ENCODE measurements around the gene RELA.
"Not testable (repeated sequence)": the region's sequence is repeated elsewhere in the genome, so short reads cannot be mapped to it uniquely, and the experiment has no call there.

The RELA gene

DNA sequence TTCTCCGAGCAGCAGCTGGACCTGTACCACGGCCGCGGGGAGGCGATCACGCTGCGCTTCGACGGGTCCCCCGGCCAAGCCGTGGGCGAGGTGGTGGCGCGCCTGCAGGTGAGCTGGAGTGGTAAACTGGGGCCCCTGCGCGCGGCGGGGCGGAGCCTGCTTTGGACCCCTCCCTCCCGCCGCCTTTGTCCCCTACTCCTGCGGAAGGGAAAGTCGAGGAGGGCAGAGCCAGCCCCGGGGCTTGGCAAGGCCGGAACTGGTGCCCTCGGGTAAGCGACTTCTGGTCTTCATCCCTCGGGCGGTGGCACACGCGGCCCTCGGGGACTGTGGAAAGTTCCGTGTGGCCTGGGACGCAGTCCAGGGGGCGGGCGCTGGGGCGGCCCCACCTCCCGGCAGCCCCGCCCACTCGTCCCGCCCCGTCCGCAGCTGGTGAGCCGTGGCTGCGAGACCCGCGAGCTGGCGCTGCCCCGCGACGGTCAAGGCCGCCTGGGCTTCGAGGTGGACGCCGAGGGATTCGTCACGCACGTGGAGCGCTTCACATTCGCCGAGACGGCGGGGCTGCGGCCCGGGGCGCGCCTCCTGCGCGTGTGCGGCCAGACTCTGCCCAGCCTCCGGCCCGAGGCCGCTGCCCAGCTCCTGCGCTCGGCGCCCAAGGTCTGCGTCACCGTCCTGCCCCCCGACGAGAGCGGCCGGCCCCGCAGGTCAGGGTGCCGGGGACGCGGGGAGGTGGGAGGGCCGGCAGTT, 15.6 kb downstream of the RELA start:
- peak; percentile 21 for DNase-seq (ENCODE audit: low spot score)

GRCh38 chr11:65646288-65646957, 16.3 kb downstream of the RELA start:
- no peak for DNase-seq (ENCODE audit: low spot score)

GRCh38 chr11:65645710-65646109, 17.0 kb downstream of the RELA start:
- DNase-seq (ENCODE audit: low spot score) = peak; percentile 44

- no peak for DNase-seq (ENCODE audit: low spot score)
Measured at GRCh38 chr11:65644837-65645236, 17.9 kb downstream of the RELA start.

GRCh38 chr11:65643971-65644370, 18.7 kb downstream of the RELA start:
- peak; percentile 56 for DNase-seq (ENCODE audit: low spot score)

DNA sequence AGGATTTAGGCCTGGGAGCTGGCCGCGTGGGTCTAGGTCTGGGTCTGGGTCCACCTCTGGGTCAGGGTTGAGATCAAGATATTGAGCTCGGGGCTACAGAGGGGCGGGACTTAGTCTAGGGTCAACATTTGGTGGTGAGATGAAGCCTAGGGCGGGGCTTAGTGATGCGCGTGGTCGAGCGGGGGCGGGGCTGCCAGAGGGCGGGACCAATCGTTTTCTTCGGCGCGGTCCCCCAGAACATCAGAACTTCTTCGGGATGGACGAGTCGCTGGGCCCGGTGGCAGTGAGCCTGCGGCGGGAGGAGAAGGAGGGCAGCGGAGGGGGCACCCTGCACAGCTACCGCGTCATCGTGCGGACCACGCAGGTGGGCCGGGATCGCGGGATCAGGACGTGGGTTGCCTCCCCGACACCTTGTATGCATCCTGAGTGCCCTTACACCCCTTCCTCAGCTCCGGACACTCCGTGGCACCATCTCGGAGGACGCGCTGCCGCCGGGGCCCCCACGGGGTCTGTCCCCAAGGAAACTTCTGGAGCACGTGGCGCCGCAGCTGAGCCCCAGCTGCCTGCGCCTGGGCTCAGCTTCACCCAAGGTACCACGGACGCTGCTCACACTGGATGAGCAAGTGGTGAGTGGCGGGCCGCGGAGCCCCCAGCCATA, 20.6 kb downstream of the RELA start:
- DNase-seq (ENCODE audit: low spot score) = no peak

- DNase-seq (ENCODE audit: low spot score) = no peak
Measured at GRCh38 chr11:65641297-65642013, 21.3 kb downstream of the RELA start.

DNA sequence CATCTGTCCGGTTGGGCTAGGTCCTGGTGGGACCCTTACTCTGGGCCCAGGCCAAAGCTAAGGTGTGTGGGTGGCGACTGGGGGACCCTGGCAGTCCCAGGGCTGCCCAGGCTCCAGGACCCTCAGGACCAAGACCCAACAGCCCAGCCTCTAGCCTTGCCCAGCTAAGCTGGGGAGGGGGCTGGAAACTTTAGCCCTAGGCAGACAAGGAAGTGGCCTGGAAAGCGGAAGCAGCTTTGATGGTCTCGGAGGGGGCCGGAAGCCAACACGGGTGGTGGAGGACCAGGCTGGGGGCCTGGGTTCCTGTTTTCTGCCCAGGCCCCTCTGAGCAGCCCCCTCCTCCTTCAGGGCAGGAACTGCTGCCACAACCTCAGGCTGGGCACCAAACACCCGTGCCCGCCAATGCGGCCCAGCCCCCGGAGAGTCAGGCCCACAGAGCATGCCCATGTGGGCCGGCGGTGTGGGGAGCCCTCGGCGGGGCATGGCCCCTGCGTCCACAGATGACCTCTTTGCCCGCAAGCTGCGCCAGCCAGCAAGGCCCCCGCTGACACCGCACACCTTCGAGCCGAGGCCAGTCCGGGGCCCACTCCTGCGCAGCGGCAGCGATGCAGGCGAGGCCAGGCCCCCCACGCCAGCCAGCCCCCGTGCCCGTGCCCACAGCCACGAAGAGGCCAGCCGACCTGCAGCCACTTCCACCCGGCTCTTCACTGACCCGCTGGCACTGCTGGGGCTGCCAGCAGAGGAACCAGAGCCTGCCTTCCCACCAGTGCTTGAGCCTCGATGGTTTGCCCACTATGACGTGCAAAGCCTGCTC, 22.0 kb downstream of the RELA start:
- no peak for DNase-seq (ENCODE audit: low spot score)

DNA sequence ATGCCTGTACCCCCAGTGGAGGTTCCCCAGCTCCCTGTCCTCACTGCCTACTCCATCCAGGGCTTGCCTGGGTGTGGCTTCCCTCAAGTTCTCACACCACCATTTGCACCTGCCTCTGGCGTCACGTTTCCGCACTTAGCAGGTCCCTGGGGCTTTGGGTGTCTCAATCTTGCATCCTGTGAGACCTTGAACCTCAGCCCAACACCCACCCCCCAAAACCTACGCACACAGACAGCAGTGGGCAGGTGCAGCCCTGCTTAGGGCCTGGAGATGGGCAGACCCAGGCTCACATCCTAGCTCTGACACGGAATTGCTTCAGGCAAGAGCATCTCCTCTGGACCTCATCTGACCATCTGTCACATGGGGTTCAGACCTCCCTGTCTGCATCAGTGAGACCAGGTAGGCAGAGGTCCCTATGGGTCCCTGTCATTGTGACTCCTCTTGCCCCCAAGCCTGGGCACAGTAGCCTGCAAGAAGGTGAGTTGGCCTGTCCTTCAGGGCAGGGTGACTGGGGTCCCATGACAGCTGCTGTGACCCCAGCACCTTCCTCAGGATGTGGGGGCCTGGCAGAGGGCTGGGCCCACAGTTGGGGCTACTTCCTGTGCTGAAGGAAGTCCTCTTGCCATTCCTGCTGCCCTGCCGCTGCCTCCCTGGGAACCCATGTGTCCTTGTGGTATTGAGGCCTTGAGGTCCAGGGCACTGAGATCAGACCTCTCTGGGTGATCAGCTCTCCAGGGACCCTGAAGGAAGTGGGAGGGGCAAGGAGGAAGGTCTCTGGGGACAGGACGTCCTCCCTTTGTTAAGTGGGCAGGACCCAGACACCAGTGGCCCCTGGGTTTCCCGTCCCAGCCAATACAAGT, 22.9 kb downstream of the RELA start:
- DNase-seq (ENCODE audit: low spot score) = no peak

DNA sequence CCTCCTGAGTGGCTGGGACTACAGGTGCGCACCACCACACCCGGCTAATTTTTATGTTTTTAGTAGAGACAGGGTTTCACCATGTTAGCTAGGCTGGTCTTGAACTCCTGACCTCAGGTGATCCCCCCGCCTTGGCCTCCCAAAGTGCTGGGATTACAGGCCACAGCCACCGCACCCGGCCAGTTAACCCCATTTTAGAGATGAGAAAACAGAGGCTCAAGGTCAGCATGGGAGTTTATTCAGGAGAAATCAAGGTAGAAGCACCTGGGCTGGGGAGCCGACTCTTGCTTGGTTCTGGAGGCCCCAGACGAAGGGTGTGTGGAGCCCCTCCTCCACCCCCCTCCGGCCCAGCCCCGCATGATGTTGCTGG, 23.5 kb downstream of the RELA start:
- not testable (repeated sequence) for DNase-seq (ENCODE audit: low spot score)

GRCh38 chr11:65637794-65638419, 24.8 kb downstream of the RELA start, which contains the start of gene SIPA1:
TSS of gene SIPA1 (plus strand) at chr11:65638101. CDS start at chr11:65640922, 2,821 bp downstream.
- peak; percentile 93 for DNase-seq (ENCODE audit: low spot score)

DNA sequence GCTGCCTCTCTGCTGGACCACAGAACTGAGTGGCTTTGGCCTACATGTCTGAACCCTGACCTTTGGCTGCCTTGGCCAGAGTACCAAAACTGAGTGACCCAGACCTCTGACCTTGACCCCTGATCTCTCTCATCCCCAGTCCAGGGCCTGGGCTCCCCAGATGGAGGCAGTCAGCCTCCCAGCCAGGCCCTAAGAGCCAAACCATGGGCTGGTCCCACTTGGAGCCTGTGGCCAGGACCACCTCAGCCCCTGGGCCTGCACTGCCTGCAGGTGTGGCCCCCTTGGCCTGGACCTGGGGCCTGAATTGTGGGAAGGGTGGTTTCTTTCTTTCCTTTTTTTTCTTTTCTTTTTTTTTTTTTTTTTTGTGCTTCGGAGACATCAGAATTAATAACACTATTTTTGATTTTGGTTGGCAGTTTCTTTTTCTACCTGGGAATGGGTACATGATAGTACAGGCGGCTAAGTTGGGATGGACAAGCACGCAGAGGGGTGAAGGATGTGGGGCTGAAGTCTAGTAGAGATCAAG, 25.6 kb downstream of the RELA start:
- no peak for DNase-seq (ENCODE audit: low spot score)

GRCh38 chr11:65636108-65637031, 26.3 kb downstream of the RELA start:
- DNase-seq (ENCODE audit: low spot score) = no peak

DNA sequence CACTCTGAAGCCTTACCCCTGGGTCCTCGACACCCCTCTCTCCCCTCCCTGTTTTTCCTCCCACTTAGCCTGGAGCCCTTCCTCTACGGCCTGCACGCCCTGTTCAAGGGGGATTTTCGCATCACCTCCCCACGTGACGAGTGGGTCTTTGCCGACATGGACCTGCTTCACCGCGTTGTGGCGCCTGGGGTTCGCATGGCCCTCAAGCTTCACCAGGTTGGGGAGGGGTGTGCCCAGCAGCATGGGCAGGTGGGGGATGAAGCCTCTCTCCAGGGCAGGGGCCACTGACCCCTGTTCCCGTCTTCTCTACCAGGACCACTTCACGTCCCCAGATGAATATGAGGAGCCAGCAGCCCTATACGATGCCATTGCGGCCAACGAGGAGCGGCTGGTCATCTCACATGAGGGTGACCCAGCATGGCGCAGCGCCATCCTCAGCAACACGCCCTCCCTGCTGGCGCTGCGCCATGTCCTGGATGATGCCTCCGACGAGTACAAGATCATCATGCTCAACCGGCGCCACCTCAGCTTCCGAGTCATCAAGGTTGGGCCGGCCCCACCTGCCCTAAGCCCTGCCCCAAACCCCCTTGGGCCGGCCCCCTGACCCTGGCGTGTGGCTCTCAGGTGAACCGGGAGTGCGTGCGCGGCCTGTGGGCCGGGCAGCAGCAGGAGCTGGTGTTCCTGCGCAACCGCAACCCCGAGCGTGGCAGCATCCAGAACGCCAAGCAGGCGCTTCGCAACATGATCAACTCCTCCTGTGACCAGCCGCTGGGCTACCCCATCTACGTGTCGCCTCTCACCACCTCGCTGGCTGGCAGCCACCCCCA, 27.6 kb downstream of the RELA start:
- no peak for DNase-seq (ENCODE audit: low spot score)

- no peak for DNase-seq (ENCODE audit: low spot score)
Measured at GRCh38 chr11:65634440-65634839, 28.3 kb downstream of the RELA start.

- no peak for DNase-seq (ENCODE audit: low spot score)
Measured at GRCh38 chr11:65634109-65634436, 28.6 kb downstream of the RELA start.

- DNase-seq (ENCODE audit: low spot score) = no peak
Measured at GRCh38 chr11:65633390-65634108, 29.2 kb downstream of the RELA start.
